Endometrial microvascular endothelial cells (primary cell): ENCODE data around the gene BTG2. TPM values are rescaled to one million over a fixed set of nuclear protein-coding genes. Genes with fewer than 3 reads are reported as not detected.

Experiments used
- in situ Hi-C: cut with HindIII; loops from 2 replicates; pipeline ENCODE4 v1.10.0; 2017; ENCODE audit warnings: low sequenced_read_pairs, low pct_unique_long_range_greater_than_20kb; ENCODE audit errors: inconsistent ontology term
- total RNA-seq: library from RNA; depleted of rRNA; stranded (reverse); fragments of >200 nt; gene quantifications from one replicate; pipeline ENCODE4 v1.2.3, GENCODE V29; 2015; ENCODE audit errors: inconsistent ontology term

The BTG2 gene
- total RNA-seq, 1 donor from 2014 or later, result 21.4 TPM

DNA sequence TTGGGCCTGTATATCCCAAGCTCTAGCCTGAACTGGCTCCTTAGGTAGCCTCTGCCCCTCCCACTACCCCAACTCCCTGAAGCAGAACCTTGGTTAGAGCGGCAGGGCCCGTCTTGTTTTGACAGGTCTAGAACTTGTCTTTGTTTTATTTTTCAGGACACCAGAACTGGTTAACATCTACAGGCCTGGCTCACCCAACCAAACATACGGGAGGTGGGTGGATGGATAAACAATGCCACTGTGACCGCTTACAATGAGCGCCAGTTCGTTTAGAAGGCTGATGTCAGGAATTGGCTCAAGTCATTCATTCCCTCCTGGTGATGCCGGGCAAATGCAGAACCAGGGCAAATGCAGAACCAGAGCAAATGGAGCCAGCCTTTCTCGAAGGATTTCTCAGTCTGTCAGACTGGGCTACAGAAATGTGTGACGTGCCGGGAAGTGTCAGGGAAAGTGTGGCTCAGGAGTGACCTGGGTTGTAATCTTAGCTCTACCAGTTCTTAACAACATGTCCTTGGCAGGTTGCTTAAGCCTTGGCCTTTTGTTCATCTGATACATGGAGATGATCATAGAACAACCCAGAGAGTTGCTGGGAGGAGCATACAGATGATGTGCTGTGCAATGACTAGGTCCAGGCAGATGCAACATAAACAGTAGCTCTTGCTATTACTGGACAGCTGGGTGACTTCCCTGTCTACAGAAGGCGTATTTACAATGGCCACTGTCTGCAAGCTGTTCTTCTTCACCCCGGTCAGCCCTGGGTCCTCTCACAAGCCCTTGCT is 30.5 kb upstream of the BTG2 start:
- in situ Hi-C loops, result loop anchor here (25.0 kb wide), 1 partner anchor 163 kb away; no protein-coding TSS in a partner anchor

DNA sequence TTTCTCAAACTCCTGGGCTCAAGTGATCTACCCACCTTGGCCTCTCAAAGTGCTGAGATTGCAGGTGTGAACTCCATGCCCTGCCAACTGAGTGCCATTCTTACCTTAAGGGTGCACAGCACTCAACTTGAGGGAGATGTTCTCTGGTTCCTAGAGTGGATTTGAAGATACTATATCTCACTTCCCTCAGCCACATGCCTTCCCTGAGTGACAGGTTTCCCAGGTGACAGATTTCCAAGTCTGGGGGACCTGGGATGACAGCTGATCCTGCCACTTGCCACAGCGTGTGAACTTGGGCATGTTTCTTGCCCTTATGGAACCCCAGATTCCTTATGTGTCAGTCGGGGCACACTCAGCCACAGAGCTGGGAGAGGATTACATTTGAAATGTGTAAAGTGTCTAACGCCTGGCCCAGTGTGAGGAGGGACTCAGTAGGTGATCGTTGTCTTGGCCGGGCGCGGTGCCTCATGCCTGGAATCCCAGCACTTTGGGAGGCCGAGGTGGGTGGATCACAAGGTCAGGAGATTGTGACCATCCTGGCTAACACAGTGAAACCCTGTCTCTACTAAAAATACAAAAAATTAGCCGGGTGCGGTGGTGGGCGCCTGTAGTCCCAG is 29.6 kb upstream of the BTG2 start:
- in situ Hi-C loops, result loop anchor here (25.0 kb wide), 1 partner anchor 162 kb away; no protein-coding TSS in a partner anchor

DNA sequence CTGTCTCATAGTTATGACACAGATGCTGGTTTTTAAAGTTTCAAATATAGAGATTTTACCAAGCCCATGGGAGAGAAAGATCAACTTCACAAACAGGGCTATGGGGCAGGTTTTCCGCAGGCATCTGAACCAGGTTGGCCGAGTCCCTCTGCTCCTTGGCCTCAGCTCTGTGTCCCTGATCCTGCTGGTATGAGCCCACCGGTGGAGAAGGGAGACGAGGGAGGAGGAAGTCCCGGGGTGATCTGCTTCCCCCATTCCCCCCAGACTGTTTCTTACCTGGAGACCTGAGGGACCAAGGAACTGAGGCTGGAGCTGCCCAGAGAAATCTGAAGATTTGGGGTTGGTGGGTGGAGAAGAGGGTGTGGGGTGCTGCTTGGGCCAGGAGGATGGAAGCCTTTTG is 28.9 kb upstream of the BTG2 start:
- in situ Hi-C loops, result loop anchor here (25.0 kb wide), 1 partner anchor 161 kb away; no protein-coding TSS in a partner anchor

DNA sequence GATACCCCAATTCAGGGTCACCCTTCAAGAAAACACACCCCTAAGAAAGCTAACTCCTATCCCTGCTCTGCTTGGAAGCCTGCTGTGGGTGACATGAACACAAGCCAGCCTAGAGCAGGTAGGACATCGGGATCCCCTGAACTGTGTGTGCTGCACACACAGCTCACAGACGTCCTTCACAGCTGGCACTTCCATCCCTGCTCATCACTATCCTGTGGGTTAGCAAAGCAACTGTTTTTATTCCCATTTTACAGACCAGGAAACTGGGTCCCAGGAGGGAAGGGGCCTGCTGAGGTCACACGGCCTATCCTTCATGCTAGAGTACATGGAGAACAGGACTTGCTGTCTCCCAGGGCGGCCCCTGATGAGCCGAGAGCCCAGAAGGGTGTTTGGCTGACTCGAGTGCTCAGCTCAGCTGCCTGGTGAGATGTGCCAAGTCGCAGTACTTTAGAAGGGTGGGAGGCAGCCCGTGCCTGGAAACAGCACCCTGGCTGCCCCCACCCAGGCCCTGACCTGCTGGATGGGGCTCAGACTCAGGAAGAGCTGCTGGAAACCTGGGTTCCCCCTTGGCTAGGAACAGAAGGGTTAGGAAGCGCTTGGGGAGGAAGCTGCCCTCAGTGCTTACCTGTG is 28.3 kb upstream of the BTG2 start:
- in situ Hi-C loops, result loop anchor here (25.0 kb wide), 1 partner anchor 160 kb away; no protein-coding TSS in a partner anchor

DNA sequence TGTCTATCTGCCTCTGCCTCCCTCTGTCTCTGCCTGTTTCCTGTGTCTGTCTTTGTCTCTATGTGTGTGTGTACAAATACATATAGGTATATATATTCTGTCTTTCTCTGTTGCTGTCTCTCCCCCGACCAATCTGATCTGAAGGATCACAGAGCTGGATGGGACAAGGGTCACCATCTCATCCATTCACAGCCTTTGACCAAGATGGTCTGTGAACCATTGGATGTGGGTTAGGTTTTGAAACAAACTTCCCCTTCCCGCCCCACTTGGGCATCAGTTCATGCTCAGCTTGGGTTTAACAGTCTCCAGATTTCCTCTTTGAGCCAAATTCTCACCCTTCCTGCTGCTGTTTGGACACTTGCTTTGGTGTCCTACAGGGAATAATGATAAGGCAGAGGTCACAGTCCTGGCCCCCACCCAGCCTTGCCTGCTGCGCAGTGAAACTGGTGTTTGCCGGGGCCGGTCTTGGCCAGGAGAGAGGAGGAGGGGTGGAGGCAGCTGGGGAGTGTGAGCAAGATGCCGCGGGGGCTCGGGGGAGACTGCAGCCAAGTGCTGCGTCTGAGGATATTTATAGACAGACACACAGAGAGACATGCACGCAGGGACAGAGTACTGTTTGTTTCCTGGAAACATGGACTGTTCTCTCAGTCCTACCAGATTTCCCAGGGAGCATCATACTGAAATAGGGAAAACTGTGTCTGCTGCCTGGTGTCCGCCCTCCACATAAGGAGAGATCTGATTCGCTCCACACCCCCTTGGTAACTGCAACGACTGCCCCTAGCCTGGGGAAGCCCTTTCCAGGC is 27.0 kb upstream of the BTG2 start:
- in situ Hi-C loops, result loop anchor here (25.0 kb wide), 1 partner anchor 159 kb away; no protein-coding TSS in a partner anchor

DNA sequence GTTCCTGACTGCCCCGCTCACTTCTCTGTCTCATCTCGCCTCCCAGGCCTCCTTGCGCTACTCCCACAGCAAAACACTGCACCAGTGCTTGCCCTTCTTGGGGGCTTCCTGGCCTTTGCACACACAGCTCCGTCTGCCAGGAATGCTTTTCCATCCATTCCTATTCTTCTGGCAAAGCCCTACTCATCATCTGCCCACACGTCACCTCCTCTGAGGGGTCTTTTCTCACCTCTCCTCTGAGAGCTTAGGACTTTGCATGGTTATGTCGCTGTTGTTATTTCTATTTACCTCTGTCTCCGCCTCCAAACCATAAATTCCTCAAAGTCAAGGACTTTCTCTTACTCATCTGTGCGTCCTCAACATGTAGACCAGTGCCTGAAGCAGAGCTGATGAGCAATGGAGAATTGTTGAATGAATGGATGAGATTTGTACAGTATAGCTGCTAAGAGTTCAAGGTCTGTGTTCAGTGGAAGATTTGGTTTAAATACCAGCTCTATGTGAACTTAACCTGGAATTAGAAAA is 26.4 kb upstream of the BTG2 start:
- in situ Hi-C loops, result loop anchor here (25.0 kb wide), 1 partner anchor 158 kb away; no protein-coding TSS in a partner anchor

DNA sequence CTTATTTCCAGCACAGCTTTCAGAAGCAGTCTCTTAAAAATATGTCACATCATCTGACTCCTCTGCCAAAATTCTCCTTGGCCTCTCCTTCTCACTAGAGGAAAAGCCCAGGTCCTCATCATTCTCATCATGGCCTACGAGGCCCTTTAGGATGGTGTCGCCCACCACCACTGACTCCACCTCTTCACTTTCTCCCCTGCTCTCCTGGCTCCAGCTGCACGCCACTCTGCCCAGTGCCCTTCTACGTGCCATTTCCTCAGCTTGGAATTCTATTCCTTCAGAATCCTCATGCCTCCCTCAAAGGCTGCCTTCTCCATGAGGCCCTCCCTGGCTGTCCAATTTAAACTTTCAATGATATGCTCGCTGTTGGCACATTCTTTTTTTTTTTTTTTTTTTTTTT is 25.3 kb upstream of the BTG2 start:
- in situ Hi-C loops, result loop anchor here (25.0 kb wide), 1 partner anchor 157 kb away; no protein-coding TSS in a partner anchor

DNA sequence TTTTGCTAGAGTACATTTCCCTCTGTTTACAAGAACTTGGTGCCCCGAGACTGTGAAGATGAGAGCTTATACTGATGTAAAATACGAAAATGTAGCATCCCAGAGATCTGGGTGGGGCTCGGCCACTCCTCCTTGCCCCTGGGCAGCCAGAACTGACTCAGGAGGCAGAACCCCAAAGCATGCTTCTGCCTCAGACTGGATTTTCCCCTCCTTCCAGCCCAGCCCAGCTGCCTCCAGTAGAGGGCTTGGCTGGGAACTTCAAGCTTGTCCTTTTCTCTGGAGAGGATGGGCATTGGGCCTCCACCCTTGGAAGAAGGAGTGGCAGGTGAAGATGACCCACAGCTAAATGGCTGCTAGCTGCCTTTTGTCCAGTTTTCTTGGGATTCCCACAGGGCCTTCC is 24.3 kb upstream of the BTG2 start:
- in situ Hi-C loops, result loop anchor here (25.0 kb wide), 1 partner anchor 156 kb away; no protein-coding TSS in a partner anchor

DNA sequence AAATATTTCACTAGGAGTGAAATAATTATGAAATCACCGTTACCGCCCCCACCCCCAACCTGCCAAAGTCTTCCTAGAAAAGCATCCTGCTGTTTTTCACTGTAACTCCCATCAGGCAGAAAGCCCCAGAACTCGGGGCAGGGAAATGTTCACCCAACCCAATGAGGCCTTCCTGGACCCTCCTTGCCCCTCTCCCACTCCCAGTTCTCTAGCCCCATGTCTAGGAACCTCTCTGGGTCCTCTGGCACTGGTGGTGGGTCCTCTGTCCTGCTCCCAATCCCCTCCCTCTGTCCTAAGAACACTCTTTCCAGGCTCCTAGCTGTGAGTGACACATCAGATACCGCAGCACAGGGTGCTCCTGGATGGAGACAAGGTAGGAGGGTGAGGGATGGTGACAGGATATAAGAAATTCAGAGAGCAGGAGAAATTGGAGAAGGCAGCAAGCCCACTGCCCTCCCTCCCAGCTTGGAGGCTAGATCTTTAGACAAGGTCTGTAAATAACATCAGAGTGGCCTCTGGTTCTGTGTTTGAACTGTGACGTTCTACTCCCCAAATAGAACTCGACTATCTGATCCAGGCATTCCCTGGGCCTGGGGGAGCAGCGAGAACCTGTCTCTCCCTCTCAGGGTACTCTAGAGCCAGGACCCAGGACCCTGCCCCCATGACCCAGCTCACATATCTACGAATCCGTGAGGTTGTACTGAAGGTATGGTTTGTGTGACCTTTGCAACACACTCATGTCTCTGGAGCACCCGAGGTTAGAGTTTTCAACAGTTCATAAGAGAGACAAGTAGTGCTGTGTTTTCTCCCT is 23.3 kb upstream of the BTG2 start:
- in situ Hi-C loops, result loop anchor here (25.0 kb wide), 1 partner anchor 155 kb away; no protein-coding TSS in a partner anchor

DNA sequence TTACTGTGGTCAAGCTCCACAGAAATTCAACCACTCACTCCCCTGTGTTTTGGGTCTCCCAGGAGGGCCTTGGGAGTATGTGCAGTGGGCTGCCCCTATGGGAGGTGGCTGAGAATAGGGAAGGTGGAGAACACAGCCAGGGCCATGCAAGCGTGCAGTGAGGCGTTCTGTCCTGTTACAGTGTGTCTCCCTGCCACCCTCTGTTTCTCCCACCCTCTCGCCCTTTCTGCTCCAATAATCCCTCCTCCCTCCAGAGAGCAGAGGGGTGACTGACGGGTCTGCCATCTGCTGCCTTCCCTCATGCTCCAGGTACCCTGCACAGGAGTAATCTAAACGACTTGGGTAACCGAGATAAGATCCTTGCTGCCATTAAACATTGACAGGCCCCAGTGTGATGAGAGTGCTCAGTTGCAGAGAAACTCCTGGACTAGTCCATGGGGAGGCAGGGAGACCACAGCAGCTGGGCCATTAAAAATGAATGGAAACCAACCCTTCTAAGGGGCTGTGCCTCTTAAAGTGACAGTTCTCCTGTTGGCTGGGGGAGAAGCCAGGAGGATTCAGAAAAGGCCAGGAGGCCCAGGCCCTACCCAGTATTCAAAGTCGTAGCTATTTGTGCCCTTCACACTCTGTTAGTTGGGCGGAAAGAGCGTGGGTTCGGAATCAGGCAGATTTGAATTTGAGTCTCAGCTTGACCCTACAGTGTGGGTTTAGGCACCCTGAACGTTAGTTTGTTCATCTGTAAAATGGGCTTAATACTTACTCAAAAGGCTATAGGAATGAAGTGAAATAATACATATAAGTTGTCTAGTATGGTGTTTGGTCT is 22.4 kb upstream of the BTG2 start:
- in situ Hi-C loops, result loop anchor here (25.0 kb wide), 1 partner anchor 154 kb away; no protein-coding TSS in a partner anchor

DNA sequence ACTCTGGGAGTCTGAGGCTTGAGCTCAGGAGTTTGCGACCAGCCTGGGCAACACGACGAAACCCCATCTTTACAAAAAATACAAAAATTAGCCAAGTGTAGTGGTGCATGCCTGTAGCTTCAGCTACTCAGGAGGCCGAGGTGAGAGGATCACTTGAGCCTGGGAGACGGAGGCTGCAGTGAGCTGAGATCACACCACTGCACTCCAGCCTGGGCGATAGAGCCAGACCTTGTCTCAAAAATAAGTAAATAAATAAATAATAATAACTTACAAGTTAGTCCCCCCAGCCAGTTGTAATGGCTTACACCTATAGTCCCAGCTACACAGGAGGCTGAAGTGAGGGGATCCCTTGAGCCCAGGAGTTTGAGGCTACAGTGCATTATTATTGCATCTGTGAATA is 21.7 kb upstream of the BTG2 start:
- in situ Hi-C loops, result loop anchor here (25.0 kb wide), 1 partner anchor 154 kb away; no protein-coding TSS in a partner anchor

DNA sequence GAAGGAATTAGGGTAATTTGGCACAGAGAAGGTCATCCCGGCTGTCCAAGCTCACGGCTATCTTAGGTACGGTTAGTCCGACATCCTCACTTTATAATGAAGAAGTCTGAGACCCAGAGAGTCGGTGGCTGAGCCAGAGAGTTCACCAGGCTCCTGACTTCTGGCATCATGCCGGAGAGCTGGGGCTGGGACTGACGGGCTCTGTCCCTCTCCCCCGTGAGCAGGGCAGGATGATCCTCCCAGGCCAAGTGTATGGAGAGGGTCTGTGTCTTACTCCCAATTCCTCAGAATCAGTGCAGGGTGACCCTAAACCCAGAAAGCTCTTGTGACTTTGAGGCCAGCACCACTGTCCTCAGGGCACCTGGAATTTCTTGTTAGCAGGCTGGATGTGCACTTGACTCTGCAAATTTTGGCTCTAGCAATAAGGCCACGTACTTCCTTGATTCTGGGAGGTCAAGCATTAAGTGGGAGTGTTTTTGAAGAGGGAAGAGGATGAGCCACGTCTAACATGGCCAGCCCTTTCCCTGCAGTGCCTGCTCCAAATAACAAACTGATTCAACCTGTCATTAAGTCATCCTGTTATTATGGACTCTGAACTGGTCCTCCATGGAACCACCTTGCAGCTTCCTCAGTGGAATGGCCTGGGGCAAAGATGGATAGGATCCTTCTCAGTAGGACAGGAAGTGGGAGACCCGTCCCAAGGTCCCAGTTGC is 20.8 kb upstream of the BTG2 start:
- in situ Hi-C loops, result loop anchor here (25.0 kb wide), 1 partner anchor 153 kb away; no protein-coding TSS in a partner anchor

DNA sequence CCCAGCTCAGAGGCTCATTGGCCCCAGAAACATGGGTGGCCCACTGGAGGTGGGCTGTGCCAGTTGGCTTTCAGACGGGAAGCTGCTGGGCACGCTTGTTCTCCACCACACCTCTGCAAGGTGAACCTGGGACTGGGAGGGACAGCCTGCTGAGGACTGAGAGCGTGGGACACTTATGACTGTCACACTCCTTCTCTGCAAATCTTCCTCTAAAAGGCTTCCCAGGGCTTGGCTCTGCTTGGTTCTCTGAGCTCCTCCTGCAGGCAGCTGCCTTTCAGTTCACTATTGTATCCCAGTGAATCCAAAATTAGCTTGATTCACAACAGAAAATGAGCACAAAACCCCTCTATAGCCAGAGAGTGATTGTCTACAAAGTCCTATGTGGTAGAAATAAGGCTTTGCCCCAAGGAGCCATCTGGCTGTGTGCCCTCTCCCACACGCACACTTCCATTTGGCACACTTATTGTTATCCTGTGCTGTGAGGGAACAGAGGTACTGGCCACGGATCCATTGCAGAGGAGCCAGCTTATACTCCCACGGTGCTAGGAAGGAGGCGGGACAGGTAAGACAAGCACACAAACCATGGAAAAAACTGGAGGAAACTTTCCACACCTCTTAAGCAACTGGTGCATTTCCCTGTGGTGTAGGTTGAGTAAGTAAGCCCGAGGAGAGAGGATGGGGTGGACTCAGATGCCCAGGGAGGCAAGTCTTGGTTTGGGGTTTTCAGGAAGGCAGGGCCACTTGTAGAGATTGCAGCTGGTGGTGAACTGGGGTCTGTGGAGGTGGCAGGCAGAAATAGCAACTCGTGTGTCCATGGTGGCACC is 18.9 kb upstream of the BTG2 start:
- in situ Hi-C loops, result loop anchor here (25.0 kb wide), 1 partner anchor 151 kb away; no protein-coding TSS in a partner anchor

DNA sequence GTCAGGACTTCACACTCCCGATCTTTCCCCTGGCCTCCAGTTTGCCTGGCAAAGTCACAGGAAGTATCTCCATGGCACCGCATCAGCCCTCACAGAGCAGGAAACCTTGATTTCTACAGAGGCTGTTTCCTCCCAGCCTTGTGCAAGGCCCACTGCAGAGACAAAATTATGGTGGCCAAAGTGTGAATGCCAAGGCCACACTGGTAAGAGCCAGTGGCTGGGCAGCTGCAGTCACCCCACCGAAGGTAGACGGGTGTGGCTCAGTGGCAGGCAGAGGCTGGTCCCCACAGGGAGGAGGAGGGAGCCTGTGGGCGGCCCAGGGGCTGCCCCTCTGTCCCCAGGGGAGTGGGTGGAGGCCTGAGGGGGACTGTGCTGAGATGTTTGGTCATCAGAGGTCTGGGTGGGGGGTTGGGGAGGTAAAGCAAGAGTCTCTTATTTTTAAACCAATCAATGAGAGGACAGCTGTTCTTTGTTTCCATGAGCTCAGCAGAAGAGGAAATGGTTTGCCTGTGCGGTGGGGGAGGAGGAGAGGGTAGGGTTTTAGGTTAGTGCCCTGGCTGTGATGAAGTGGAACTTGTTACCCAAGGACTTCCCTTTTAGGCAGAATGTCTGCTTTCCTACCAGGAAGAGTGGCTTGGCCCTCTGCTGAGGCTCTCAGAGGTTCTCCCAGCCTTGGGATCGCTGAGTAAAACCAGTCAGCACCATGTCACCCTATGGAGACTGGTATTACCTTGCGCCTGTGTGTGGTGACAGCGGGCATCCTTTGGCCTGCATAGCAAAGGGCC is 18.0 kb upstream of the BTG2 start:
- in situ Hi-C loops, result loop anchor here (25.0 kb wide), 1 partner anchor 150 kb away; no protein-coding TSS in a partner anchor
